IMR-90 (cell line): Measurements from ENCODE around the gene NOL6. TPM values are rescaled to one million over a fixed set of nuclear protein-coding genes. Genes with fewer than 3 reads are reported as not detected.

ENCODE experiments used
- ATAC-seq: fragments of 200-7000 bp; cut with Tn5 transposase; 2 replicates; pipeline ENCODE4 v1.9.1; 2020; ENCODE audit warnings: low read depth, mild to moderate bottlenecking, moderate library complexity
- BruUV-seq: library from RNA; stranded (reverse); fragments of 400-500 nt; replicated peaks from 2 replicates; lab custom pipeline; 2021; lab: Mats Ljungman, UMichigan
- CTCF ChIA-PET: fragments of 300-600 bp; formaldehyde crosslinking; extraction: SDS; loops from one replicate; lab custom pipeline; 2021; ENCODE audit warnings: antibody characterized with exemption; lab: Yijun Ruan, JAX
- POLR2A ChIA-PET: fragments of 300-600 bp; sonication (Branson Sonifier 250); formaldehyde crosslinking; loops from one replicate; lab custom pipeline; 2022; ENCODE audit warnings: antibody characterized with exemption; ENCODE audit not compliant: unreplicated experiment; lab: Charles Lee
- DNase-seq: peaks from one replicate; pipeline ENCODE4 v3.0.0; 2013
- H2AFZ ChIP-seq: replicated peaks from 2 replicates; pipeline ENCODE3; 2013; ENCODE audit warnings: low read length, mild to moderate bottlenecking; ENCODE audit not compliant: poor library complexity
- H2AK5ac ChIP-seq: 2 replicates; pipeline ENCODE4 v1.6.1; 2013; ENCODE audit warnings: low read depth, low read length, inconsistent platforms
- H2AK9ac ChIP-seq: replicated peaks from 2 replicates; pipeline ENCODE3; 2013; ENCODE audit warnings: mild to moderate bottlenecking, low read depth, low read length, moderate library complexity; ENCODE audit not compliant: poor library complexity
- H2BK120ac ChIP-seq: 2 replicates; pipeline ENCODE4 v1.6.1; 2013; ENCODE audit warnings: low read depth, low read length, inconsistent platforms
- H2BK15ac ChIP-seq: 3 replicates; pipeline ENCODE4 v1.6.1; 2013; ENCODE audit warnings: low read depth, low read length, inconsistent platforms
- H2BK20ac ChIP-seq: 2 replicates; pipeline ENCODE4 v1.6.1; 2013; ENCODE audit warnings: low read depth, mild to moderate bottlenecking, inconsistent platforms, low read length, moderate library complexity
- H2BK5ac ChIP-seq: 2 replicates; pipeline ENCODE4 v1.6.1; 2013; ENCODE audit warnings: mild to moderate bottlenecking, low read depth, low read length, inconsistent platforms; ENCODE audit not compliant: poor library complexity, severe bottlenecking
- H3K14ac ChIP-seq: replicated peaks from 2 replicates; pipeline ENCODE4 v1.6.1; 2013; ENCODE audit warnings: low read depth, low read length, inconsistent platforms
- H3K18ac ChIP-seq: 2 replicates; pipeline ENCODE4 v1.6.1; 2013; ENCODE audit warnings: low read depth, low read length, control low read depth
- H3K23ac ChIP-seq: 2 replicates; pipeline ENCODE4 v1.6.1; 2013; ENCODE audit warnings: low read depth, low read length, inconsistent platforms
- H3K27ac ChIP-seq: 2 replicates; pipeline ENCODE4 v1.5.1; 2013; ENCODE audit warnings: mild to moderate bottlenecking, control low read depth, low read length; ENCODE audit not compliant: insufficient read depth
- H3K27me3 ChIP-seq: 2 replicates; pipeline ENCODE4 v1.6.1; 2013; ENCODE audit warnings: low read length; ENCODE audit not compliant: control insufficient read depth, insufficient read depth
- H3K36me3 ChIP-seq: 2 replicates; pipeline ENCODE4 v1.6.1; 2013; ENCODE audit warnings: low read length, mixed read lengths; ENCODE audit not compliant: control insufficient read depth, insufficient read depth
- H3K4ac ChIP-seq: 2 replicates; pipeline ENCODE4 v1.6.1; 2013; ENCODE audit warnings: low read depth, low read length, inconsistent platforms
- H3K4me1 ChIP-seq: 2 replicates; pipeline ENCODE4 v1.6.1; 2013; ENCODE audit warnings: low read length, mixed read lengths; ENCODE audit not compliant: control insufficient read depth, insufficient read depth
- H3K4me2 ChIP-seq: 2 replicates; pipeline ENCODE4 v1.6.1; 2013; ENCODE audit warnings: low read depth, mild to moderate bottlenecking, control low read depth, low read length, moderate library complexity
- H3K4me3 ChIP-seq: 2 replicates; pipeline ENCODE4 v1.5.1; 2013; ENCODE audit warnings: low read depth, mild to moderate bottlenecking, control low read depth, low read length, moderate library complexity; ENCODE audit not compliant: insufficient read depth
- H3K56ac ChIP-seq: 2 replicates; pipeline ENCODE4 v1.6.1; 2013; ENCODE audit warnings: low read length, inconsistent platforms; ENCODE audit not compliant: insufficient read depth; ENCODE audit errors: extremely low read depth
- H3K79me1 ChIP-seq, 2 experiments: 2 replicates each; pipeline ENCODE4 v1.6.1; 2013; ENCODE audit warnings: low read length in 2 of 2, inconsistent platforms in 1 of 2, low read depth in 1 of 2
- H3K9ac ChIP-seq: 2 replicates; pipeline ENCODE4 v1.6.1; 2013; ENCODE audit warnings: low read depth, low read length, control low read depth
- H3K9me1 ChIP-seq: 2 replicates; pipeline ENCODE4 v1.6.1; 2013; ENCODE audit warnings: low read length, inconsistent platforms; ENCODE audit not compliant: insufficient read depth
- H3K9me3 ChIP-seq: 2 replicates; pipeline ENCODE4 v1.6.1; 2013; ENCODE audit warnings: low read length; ENCODE audit not compliant: control insufficient read depth, insufficient read depth
- H4K20me1 ChIP-seq: 2 replicates; pipeline ENCODE4 v1.6.1; 2013; ENCODE audit warnings: low read length, inconsistent platforms; ENCODE audit not compliant: insufficient read depth
- H4K5ac ChIP-seq: 2 replicates; pipeline ENCODE4 v1.6.1; 2013; ENCODE audit warnings: mild to moderate bottlenecking, low read depth, low read length, control low read depth
- H4K8ac ChIP-seq, 2 experiments: 2 replicates each; pipeline ENCODE4 v1.6.1; 2013; ENCODE audit warnings: low read depth in 2 of 2, low read length in 2 of 2, control low read depth in 1 of 2, inconsistent platforms in 1 of 2
- H4K91ac ChIP-seq: 2 replicates; pipeline ENCODE4 v1.6.1; 2013; ENCODE audit warnings: low read depth, low read length, inconsistent platforms; ENCODE audit not compliant: insufficient read depth
- BHLHE40 ChIP-seq: fragments of 150-350 bp; IDR thresholded peaks from 2 replicates; pipeline ENCODE4 v1.6.1; 2016; ENCODE audit warnings: mild to moderate bottlenecking, low read depth, low read length
- CTCF ChIP-seq: conservative IDR thresholded peaks from 2 replicates; pipeline ENCODE4 v1.5.1; 2012; ENCODE audit warnings: mild to moderate bottlenecking, low read depth, low read length, improper control_type of control experiment
- FOS ChIP-seq: fragments of 150-350 bp; IDR thresholded peaks from 2 replicates; pipeline ENCODE4 v1.6.1; 2016; ENCODE audit warnings: low read depth, low read length
- NFE2L2 ChIP-seq: fragments of 150-350 bp; IDR thresholded peaks from 2 replicates; pipeline ENCODE4 v1.6.1; 2016; ENCODE audit warnings: low read depth, mild to moderate bottlenecking, low read length
- SMC3 ChIP-seq: fragments of 150-350 bp; IDR thresholded peaks from 2 replicates; pipeline ENCODE4 v1.6.1; 2016; ENCODE audit warnings: low read depth, mild to moderate bottlenecking, antibody characterized with exemption, low read length, moderate library complexity
- USF2 ChIP-seq: fragments of 150-350 bp; IDR thresholded peaks from 2 replicates; pipeline ENCODE4 v1.6.1; 2017; ENCODE audit warnings: mild to moderate bottlenecking, antibody characterized with exemption, low read length, low read depth
- WGBS, 2 experiments: methylation state at CpG; one replicate each; pipeline versions ENCODE4 v1.1.5 to v1.1.7; 2013; ENCODE audit warnings: missing lambda C conversion rate in 2 of 2; ENCODE audit not compliant: insufficient read length in 1 of 2; ENCODE audit errors: extremely low coverage in 2 of 2; 5-methylcytosine and 5-hydroxymethylcytosine counted together
- dilution Hi-C: fragments of 300-500 bp; cut with HindIII; formaldehyde crosslinking; loops from one replicate; pipeline ENCODE4 v1.14.3; 2018; ENCODE audit warnings: low sequenced_read_pairs; ENCODE audit not compliant: unreplicated experiment
- in situ Hi-C: fragments of 300-500 bp; cut with MboI; formaldehyde crosslinking; loops from 3 replicates; pipeline ENCODE4 v1.14.3; 2019; ENCODE audit warnings: low sequenced_read_pairs, inconsistent platforms, mixed read lengths
- intact Hi-C: fragments of 100-400 bp; cut with micrococcal nuclease; formaldehyde crosslinking; loops from 2 replicates; pipeline ENCODE4 v1.10.0; 2022
- polyA plus RNA-seq, 3 experiments: library from polyadenylated mRNA; depleted of rRNA; stranded (reverse); fragments of >200 nt; gene quantifications; 2 replicates each; pipeline ENCODE4 v1.2.3, GENCODE V29; 2012; ENCODE audit warnings: low replicate concordance in 1 of 3
- total RNA-seq: library from RNA; depleted of rRNA; stranded (reverse); fragments of >200 nt; gene quantifications from 2 replicates; pipeline ENCODE4 v1.2.3, GENCODE V29; 2012

Gene NOL6
- total and polyA plus RNA-seq, 2 of the 4 experiments (the other 2 are of a cell fraction) = 47.3 to 71.7 TPM

- Histone ChIP-seq H3K36me3 (peaks cover 83% of the 10 kb centered on the region), H2AFZ (no peak overlapping the region), H4K91ac (no peak overlapping the region), H3K79me1 (peaks cover 0 to 8% of the 10 kb centered on the region in 2 experiments; a peak in 1 of 4 replicates), H2BK5ac (no peak overlapping the region), H2BK15ac (no peak overlapping the region), H2BK20ac (no peak overlapping the region), H3K9me1 (peaks cover 6% of the 10 kb centered on the region; the same call in 1 of the 2 replicates), H3K4me3 (no peak overlapping the region), H3K27ac (no peak overlapping the region), H3K9ac (no peak overlapping the region), H3K4me2 (no peak overlapping the region), H3K18ac (no peak overlapping the region), H4K20me1 (peaks cover 10% of the 10 kb centered on the region), H3K4me1 (no peaks in the 10 kb centered on the region), H4K5ac (no peak overlapping the region), H3K4ac (no peak overlapping the region), H3K27me3 (no peaks in the 10 kb centered on the region), H2AK9ac (no peak overlapping the region), H2AK5ac (no peak overlapping the region), H3K23ac (no peak overlapping the region), H3K14ac (no peak overlapping the region), H3K9me3 (no peaks in the 10 kb centered on the region), H3K56ac (no peak overlapping the region), H4K8ac (no peak overlapping the region), H2BK120ac (no peak overlapping the region)
- DNase-seq = no peak
- ATAC-seq = no peak
- no peak for TF ChIP-seq BHLHE40
- TF ChIP-seq USF2 = no peak
- no peak for TF ChIP-seq CTCF
- TF ChIP-seq FOS = no peak
- TF ChIP-seq NFE2L2 = no peak
- TF ChIP-seq SMC3 = no peak
- no TSS peak for BruUV-seq
- 91% methylated on average over 9 of the region's 14 CpGs; no CpG with 5 or more reads in 1 of the 2 experiments for WGBS, 2 experiments
- POLR2A ChIA-PET = no interaction called here
- intact Hi-C loops (no loop called here), in situ Hi-C loops (no loop called here), dilution Hi-C loops (loop anchor here (25.0 kb wide), 1 partner anchor 177 kb away; the partner anchor contains the start of gene NFX1)
- CTCF ChIA-PET = interaction anchor here (1.1 kb wide), 1 partner anchor 11 kb away, joined by 4 read pairs; no protein-coding TSS in a partner anchor
Observed at GRCh38 chr9:33464045-33464636, 9.6 kb downstream of the NOL6 start.
